ENCODE data around the gene CER1.

DNA sequence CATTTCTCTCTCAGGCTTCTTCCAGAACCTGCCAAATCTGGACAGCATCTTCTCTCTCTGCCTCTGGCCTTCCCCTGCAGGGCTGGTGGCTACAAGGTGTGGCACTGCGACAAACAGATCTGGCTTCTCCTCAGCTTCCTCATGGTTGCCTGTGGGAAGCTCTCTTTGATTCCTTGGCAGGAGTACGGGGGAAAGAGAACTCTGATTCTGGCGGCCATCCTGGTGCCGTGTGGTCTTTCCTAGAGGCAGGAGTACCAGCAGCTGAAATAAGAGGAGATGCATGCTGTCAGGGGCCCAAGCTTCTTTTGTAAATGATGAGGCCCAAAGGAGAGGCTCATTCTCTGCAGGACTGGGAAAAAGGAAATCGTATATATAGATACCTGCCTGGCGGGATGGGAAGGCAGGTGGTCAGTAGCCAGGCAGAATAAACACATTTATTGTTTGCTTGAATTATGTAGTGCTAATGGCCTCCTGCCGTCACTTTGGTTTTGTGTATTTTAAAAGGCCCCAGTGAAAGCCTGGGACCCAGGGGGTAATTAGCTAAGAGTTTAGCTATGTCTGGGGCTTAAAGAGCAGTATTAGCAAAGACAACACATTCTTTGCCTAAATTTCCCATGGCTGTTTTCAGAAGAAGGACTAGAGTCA lies at the start of gene CER1:
- TF ChIP-seq CTCF (IDR thresholded peaks at IDR 0.05) (no peak), YY1 (IDR thresholded peaks at IDR 0.05; ENCODE audit: low read depth) (no peak)

All from SK-N-SH (cell line).